Body of pancreas (tissue), 4 donors: ENCODE measurements around the gene WIF1. TPM values are rescaled to one million over a fixed set of nuclear protein-coding genes. Genes with fewer than 3 reads are reported as not detected.

ENCODE experiments used
- ATAC-seq: fragments of 150-250 bp; one replicate; pipeline ENCODE4 v1.9.1; 2016
- DNase-seq, 4 donors: peaks; one replicate each; pipeline ENCODE4 v3.0.0-alpha.2; 2019
- H3K27ac ChIP-seq, 4 donors: fragments of 200-600 bp; sonication (generic); 1 replicate in 3 of 4; 2 replicates in 1 of 4; pipeline versions ENCODE4 v1.5.1 to v1.6.1; 2016 to 2019; ENCODE audit warnings: mild to moderate bottlenecking in 1 of 4, mixed read lengths in 1 of 4, moderate library complexity in 1 of 4
- H3K27me3 ChIP-seq, 2 donors: fragments of 200-600 bp; sonication (generic); one replicate each; pipeline ENCODE4 v1.6.0; 2016; ENCODE audit warnings: mild to moderate bottlenecking in 1 of 2
- H3K36me3 ChIP-seq, 2 donors: fragments of 200-600 bp; sonication (generic); replicated peaks in 1 of 2; 2 replicates each; pipeline ENCODE4 v1.5.1; 2016; ENCODE audit warnings: low read depth in 2 of 2; ENCODE audit not compliant: insufficient read depth in 1 of 2
- H3K4me1 ChIP-seq: fragments of 200-600 bp; sonication (generic); one replicate; pipeline ENCODE4 v1.6.0; 2016
- H3K4me3 ChIP-seq, 2 donors: fragments of 200-600 bp; sonication (generic); 1 replicate in 1 of 2; 2 replicates in 1 of 2; pipeline ENCODE4 v1.5.1; 2016 to 2019
- H3K9me3 ChIP-seq, 3 donors: fragments of 200-600 bp; sonication (generic); 1 replicate in 2 of 3; 2 replicates in 1 of 3; pipeline ENCODE4 v1.5.1; 2016
- CTCF ChIP-seq, 7 experiments: fragments of 450-650 bp in 4 of 7; fragments of 200-600 bp in 3 of 7; sonication (generic) in 3 of 7; IDR thresholded peaks; one replicate each; pipeline ENCODE4 v1.5.1; 2016 to 2019; ENCODE audit warnings: antibody characterized with exemption in 7 of 7
- POLR2A ChIP-seq, 3 donors: fragments of 450-650 bp; IDR thresholded peaks; one replicate each; pipeline ENCODE4 v1.6.1; 2016; ENCODE audit warnings: antibody characterized with exemption in 3 of 3, mild to moderate bottlenecking in 2 of 3
- WGBS, 2 donors: methylation state at CpG; one replicate each; pipeline ENCODE4 v1.1.5; 2017; 5-methylcytosine and 5-hydroxymethylcytosine counted together
- intact Hi-C: fragments of 100-400 bp; cut with DNase I; formaldehyde crosslinking; loops from one replicate; pipeline ENCODE4 v1.15.1; 2023
- total RNA-seq, 2 donors: library from RNA; depleted of rRNA; stranded (reverse); fragments of >200 nt; gene quantifications; one replicate each; pipeline ENCODE4 v1.1.0, GENCODE V29; 2016

The WIF1 gene
- total RNA-seq, 2 donors from 2014 or later, result 0.66 to 0.78 TPM

GRCh38 chr12:65083581-65083980 lies 37.5 kb downstream of the WIF1 start:
- ATAC-seq (no peak), DNase-seq (no peak)
- H3K27me3 ChIP-seq, result no peaks in the 10 kb centered on the region
- no peaks in the 10 kb centered on the region for H3K36me3 ChIP-seq
- intact Hi-C loops, result no loop called here
- no peak overlapping the region for H3K27ac ChIP-seq
- no peak for TF ChIP-seq CTCF (IDR thresholded peaks at IDR 0.05)
- TF ChIP-seq POLR2A (IDR thresholded peaks at IDR 0.05), result no peak
- no peak overlapping the region for H3K4me3 ChIP-seq
- no peaks in the 10 kb centered on the region for H3K4me1 ChIP-seq
- H3K9me3 ChIP-seq, result no peaks in the 10 kb centered on the region
- 89 to 91% methylated on average over 2 of the region's 2 CpGs for WGBS, 2 donors

- ATAC-seq, result no peak
- Histone ChIP-seq H3K9me3 (no peaks in the 10 kb centered on the region), H3K27ac (no peak overlapping the region), H3K36me3 (no peaks in the 10 kb centered on the region), H3K4me3 (no peak overlapping the region), H3K27me3 (no peaks in the 10 kb centered on the region), H3K4me1 (no peaks in the 10 kb centered on the region)
- TF ChIP-seq POLR2A (IDR thresholded peaks at IDR 0.05), result no peak
- no peak for TF ChIP-seq CTCF (IDR thresholded peaks at IDR 0.05)
- intact Hi-C loops, result no loop called here
- no peak for DNase-seq
These were observed 38.7 kb downstream of the WIF1 start for GRCh38 chr12:65082406-65082805.

GRCh38 chr12:65081496-65081895 lies 39.6 kb downstream of the WIF1 start:
- intact Hi-C loops, result no loop called here
- 10 to 29% methylated on average over 1 of the region's 1 CpG for WGBS, 2 donors

GRCh38 chr12:65074932-65075331 lies 46.2 kb downstream of the WIF1 start:
- WGBS, 2 donors, result 44 to 54% methylated on average over 6 of the region's 6 CpGs
- Histone ChIP-seq H3K9me3 (no peaks in the 10 kb centered on the region), H3K27ac (no peak overlapping the region), H3K27me3 (no peaks in the 10 kb centered on the region), H3K4me3 (no peak overlapping the region), H3K36me3 (no peaks in the 10 kb centered on the region), H3K4me1 (no peaks in the 10 kb centered on the region)
- intact Hi-C loops, result no loop called here
- no peak for ATAC-seq
- no peak for DNase-seq
- TF ChIP-seq POLR2A (IDR thresholded peaks at IDR 0.05) (no peak), CTCF (IDR thresholded peaks at IDR 0.05) (no peak)

More at GRCh38 chr12:65081496-65081895, 39.6 kb downstream of the WIF1 start:
- no peak for TF ChIP-seq CTCF (IDR thresholded peaks at IDR 0.05)
- no peak for TF ChIP-seq POLR2A (IDR thresholded peaks at IDR 0.05)
- no peak overlapping the region for H3K27ac ChIP-seq
- no peaks in the 10 kb centered on the region for H3K36me3 ChIP-seq
- DNase-seq, result no peak
- H3K4me3 ChIP-seq, result no peak overlapping the region
- H3K27me3 ChIP-seq, result no peaks in the 10 kb centered on the region
- no peak for ATAC-seq
- H3K4me1 ChIP-seq, result no peaks in the 10 kb centered on the region
- no peaks in the 10 kb centered on the region for H3K9me3 ChIP-seq

GRCh38 chr12:65069336-65069735 lies 51.8 kb downstream of the WIF1 start:
- no peaks in the 10 kb centered on the region for H3K27me3 ChIP-seq
- WGBS, 2 donors, result 30 to 31% methylated on average over 2 of the region's 2 CpGs
- H3K4me1 ChIP-seq, result no peaks in the 10 kb centered on the region
- no peaks in the 10 kb centered on the region for H3K36me3 ChIP-seq
- TF ChIP-seq POLR2A (IDR thresholded peaks at IDR 0.05) (no peak), CTCF (IDR thresholded peaks at IDR 0.05) (no peak)
- H3K27ac ChIP-seq, result no peak overlapping the region
- DNase-seq (no peak), ATAC-seq (no peak)
- H3K9me3 ChIP-seq, result no peaks in the 10 kb centered on the region
- H3K4me3 ChIP-seq, result no peak overlapping the region
- intact Hi-C loops, result no loop called here
